Head of caudate nucleus (tissue), 42 donors: ENCODE results near the gene ZFP36L1.

Source experiments
- DNase-seq, 42 donors: peaks; one replicate each; pipeline versions ENCODE4 v3.0.0 to v3.0.0-alpha.2; 2020 to 2021; ENCODE audit warnings: mixed read lengths in 7 of 42
- intact Hi-C: fragments of 100-400 bp; cut with DNase I; formaldehyde crosslinking; loops from one replicate; pipeline ENCODE4 v1.15.0; 2022

ZFP36L1 gene

DNA sequence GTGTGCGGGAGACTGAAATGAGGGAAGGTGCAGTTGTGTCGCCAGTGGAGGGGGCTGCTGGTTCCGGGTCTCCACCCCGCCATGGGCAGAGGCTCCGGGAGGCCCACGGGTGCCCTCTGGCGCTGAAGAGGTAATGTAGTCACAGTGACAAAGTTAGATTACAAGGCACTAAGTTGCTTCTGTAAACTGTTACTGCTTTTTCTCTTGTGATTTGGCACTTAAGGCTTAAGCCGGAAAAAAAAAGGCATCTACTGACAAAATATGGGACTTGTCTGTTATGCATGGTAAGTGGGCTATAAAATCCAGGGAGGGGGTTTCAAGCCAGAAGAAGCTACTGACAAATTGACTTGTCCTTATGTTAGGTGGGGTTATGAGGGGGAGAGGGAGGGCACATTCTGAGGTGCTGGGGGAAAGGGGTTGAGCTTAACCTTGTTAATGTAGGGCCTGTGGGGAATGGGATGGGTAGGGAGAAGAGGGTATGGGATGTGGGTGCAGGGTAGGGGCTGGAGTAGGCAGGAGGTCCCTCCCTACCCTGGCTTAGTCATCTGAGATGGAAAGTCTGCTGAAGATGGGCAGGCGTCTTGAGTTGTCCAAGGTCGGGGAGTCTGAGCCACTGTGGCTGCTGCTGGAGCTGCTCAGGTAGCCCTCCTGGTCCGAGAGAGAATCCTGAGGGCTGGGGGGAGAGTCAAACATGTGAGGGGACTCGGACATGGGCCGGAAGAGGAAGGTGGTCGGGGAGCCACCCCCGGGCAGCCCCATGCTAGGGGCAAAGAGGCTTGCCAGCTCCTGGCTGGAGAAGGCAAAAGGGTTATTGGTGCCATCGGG lies 3.7 kb downstream of the ZFP36L1 start:
- intact Hi-C loops, result no loop called here
- DNase-seq, result peak; percentile 68 to 92 (median 84)

DNA sequence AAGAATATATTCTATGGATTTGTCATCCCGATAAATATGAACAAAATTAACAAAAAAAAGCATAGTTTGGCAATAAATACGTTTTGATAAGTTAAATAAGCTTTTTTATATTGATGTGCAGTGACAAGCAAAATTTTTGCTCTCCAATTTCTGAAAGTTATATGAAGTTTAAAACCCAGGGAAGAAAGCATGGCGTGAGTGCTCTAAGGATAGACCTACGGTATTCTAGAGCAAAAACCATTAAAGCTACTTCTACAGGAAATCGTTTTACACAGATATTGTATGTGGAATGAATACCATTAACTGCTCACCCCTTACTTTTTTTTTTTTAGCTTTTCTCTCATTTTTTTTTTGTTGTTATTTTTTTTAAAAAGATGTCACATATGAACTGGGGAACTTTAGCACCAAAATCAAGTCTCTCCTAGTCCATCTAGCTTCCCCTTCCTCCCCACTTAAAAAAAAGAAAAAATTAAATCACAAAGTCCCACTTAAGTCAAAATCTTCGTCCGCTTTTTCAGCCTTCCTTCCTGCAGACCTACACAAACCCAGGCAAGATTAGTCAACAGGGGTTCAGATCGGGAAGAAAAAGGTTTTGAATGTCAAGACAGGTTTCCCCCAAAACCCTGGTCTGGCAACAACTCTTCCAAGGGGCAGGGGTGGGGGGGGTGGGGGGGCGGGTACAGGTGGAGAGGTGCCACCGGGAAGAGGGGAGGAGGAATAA lies 4.4 kb downstream of the ZFP36L1 start:
- intact Hi-C loops, result no loop called here
- no peak for DNase-seq

- intact Hi-C loops, result no loop called here
- peak in 3 of 42 donors; percentile 18 to 30 (median 30) for DNase-seq
These were observed 5.5 kb downstream of the ZFP36L1 start for GRCh38 chr14:68787092-68787992.

DNA sequence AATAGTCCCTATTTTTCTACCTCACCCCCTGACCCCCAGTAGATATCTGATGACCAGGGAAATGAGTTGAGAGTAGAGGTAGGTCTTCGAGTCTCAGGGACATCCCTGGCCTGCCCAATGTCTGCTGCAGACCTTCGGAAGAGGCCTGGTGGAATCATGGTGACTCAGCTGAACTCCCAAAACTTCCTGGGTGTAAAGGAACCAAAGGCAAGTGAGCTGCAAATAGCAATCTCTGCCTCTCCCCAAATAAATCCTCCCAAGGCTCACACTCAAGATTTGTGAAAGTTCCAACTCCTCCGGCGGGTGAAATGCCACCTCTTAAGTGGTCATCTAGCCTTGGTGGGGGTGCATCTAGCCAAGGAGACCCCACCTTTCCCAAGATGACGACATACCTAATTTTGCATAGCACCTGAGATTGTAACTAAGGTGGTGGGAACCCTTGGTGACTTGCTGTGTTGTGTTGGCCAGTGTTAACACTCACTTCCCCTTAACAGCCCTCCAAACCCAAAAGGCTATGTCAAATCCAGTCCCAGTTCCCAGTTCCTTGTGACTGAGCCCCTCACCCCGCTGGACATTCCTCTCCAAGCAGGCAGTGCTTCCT lies 6.3 kb downstream of the ZFP36L1 start:
- DNase-seq, result peak in 4 of 42 donors; percentile 15 to 29 (median 20)
- intact Hi-C loops, result no loop called here

DNA sequence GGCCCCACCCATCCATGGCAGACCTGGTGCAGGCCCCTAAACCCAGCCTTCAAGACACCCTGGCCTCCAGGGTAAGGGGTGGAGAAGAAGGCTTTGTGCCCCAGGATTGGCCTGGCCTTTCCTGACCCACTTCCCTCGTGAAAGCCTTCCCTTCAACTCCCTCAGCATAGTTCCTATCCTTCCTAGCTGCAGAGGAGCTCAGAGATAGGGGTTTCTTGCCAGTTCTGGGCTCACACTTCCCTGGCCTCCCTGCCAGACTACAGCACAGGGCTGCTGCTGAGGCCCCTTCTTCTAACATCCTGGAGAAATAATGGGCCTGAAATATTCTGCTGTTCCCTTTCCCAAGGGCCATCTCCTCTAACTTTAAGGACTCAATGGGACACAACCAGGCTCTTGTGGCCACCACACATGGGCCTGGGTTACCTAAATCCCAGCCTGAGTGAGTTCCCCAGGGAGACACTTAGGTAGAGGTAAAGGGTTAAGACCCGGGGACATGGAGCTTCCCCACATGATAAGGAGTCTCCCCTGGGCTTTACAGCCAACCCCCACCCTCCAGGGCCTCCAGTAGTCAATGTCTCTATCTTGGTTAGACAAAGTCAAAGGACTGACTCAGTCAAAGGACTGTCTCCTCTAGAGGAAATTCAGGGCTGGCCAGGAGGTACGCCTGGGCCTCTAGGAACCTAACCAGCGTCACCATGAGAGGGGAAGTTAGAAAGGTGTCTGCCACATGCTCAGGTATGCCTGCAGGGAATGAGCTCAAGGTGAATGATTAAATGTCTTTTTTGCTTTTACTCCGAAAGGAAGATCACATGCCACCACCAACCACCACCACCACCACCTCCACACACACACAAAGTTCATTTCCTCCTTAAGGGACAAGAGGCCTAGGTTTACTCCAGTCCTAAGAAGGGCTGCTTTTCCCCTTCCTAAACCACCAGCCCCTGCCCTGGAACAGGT lies 7.1 kb downstream of the ZFP36L1 start:
- DNase-seq, result peak in 3 of 42 donors; percentile 14 to 22 (median 20)
- intact Hi-C loops, result no loop called here

DNA sequence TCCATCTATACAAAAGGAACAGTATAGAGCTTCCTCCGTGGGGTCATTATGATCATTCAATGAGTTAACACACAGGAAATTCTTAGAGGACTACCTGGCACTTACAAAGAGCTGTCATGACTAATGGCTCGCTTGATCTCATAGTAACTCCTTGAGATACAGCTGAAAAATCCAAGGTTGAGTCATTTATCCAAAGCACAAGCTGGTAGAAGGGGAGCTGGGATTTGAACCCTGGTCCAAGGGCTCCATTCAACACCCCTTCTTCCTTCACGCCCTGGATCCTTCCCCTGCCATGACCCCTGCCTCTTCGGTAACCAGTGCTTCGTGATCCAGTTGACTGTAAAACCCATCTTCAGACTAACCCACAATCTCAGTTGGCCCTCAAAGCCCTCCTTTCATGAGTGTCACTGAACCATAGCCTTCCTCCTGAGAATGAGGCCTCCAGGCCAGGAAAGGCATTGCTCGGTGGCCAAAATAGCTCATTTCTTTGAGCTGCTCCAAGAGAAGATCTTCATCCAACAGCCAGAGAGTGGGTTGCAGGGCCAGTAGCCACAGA lies 7.8 kb downstream of the ZFP36L1 start:
- intact Hi-C loops, result no loop called here
- DNase-seq, result peak in 1 of 42 donors; percentile 26

DNA sequence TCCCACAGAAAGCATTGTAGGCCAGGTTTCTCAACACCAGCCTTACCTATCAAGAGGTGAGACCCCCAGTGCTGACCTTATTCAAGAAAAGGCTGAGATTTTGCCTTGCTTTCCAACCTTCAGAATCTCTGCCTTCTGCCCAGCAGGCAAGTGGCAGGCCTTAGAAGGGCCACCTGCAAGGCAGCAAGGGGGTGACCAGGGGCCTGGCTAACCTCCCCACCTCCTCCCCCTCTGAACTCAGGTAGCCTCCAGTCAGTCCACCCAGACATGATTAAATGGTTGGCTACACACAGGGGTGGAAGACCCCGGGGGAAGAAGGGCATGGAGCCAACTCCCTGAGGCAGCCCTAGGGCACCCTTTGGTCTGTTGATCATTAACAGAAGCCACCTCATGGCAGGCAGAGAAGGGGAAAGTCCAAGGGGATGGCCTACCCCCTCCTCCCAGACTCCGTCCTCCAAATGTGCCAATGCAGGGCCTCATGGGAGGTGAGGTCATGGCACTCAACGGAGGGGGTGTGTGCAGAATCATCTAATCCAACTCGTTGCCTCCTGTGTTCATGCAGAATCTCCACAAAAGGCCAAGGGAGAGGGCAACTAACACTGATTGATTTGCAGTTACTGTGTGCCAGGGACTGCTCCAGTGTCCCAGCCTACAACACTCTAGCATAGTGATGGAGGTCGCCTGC lies 8.5 kb downstream of the ZFP36L1 start:
- intact Hi-C loops, result no loop called here
- DNase-seq, result peak in 2 of 42 donors; percentile 15 to 23

- intact Hi-C loops, result no loop called here
- DNase-seq, result peak in 2 of 42 donors; percentile 7 to 8
These were observed 9.2 kb downstream of the ZFP36L1 start for GRCh38 chr14:68783408-68784225.

DNA sequence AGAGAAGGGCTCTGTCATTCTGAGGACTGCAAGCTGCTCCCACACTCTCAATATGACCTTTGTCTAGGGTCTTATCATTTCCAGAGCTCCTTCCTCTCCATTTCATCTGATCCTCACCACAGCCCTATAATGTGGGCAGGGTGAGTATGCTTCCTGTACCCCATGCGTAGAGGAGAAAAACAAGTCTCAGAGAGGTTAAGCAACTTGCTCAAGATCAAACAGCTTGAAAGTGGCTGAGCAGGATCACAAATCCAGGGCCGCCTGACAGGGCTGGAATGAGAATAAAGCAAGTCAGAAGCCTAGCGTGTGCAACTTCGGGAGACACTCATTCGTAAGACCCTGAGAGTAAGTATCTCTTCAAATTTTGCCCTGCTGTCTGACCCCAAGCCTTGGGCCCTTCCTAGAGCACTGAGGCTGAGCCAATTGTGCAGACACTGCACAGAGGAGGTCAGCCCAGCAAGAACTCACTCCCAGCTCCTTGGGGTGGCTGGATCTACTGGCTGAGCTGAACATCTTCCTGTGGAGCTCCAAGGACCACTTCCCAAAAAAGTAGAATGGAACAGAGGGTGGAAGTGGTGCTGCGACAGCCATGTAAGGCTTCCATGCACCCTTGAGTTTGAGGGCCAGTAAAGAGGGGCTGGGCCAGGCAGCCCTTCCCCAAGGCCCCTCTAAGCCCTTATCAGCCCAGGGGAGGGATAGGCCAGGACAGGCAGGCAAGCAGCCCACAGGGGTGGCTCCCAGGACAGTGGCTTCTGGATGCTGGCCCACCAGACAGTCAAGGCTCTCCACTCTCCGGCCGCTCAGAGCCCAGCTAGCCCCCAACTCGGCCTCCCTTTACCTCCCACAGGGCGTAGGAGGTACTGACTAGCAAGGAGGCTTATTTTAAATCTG lies 10.5 kb downstream of the ZFP36L1 start:
- DNase-seq, result peak in 2 of 42 donors; percentile 15 to 32
- intact Hi-C loops, result no loop called here

GRCh38 chr14:68781161-68782021 lies 11.5 kb downstream of the ZFP36L1 start:
- peak in 2 of 42 donors; percentile 24 to 35 for DNase-seq
- intact Hi-C loops, result no loop called here

- intact Hi-C loops, result no loop called here
These were observed 12.3 kb downstream of the ZFP36L1 start for GRCh38 chr14:68780358-68781160.

DNA sequence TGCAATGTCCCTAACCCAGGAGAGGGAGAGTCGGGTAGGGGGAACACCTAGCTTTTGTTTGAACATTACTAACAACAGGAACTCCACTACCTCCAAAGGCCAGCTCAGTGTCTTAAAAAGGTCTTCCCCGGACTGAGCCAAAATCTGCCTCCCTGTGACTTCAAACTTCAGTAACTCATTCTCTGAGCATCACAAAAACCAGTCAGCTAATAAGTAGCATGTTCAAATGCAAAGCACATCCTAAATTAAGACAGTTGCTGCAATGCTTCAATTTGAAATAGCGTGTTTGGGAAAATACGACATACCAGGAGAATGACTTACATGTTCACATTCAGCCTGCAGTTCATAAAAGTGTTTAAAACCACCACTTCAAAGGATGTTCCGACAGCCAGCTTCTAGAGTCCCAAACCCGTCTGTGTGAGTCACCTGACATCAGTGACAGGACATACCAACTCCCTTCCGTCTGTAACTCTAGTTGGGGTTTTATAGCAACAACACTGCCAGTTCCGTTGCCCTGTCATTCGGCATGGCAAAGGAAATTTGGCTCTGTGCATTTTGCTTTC lies 13.0 kb downstream of the ZFP36L1 start:
- peak in 3 of 42 donors; percentile 20 to 32 (median 25) for DNase-seq
- intact Hi-C loops, result no loop called here

More at GRCh38 chr14:68780358-68781160, 12.3 kb downstream of the ZFP36L1 start:
- peak in 25 of 42 donors; percentile 24 to 69 (median 47) for DNase-seq

- peak in 4 of 42 donors; percentile 2 to 16 (median 7) for DNase-seq
- intact Hi-C loops, result no loop called here
These were observed 15.2 kb downstream of the ZFP36L1 start for GRCh38 chr14:68777644-68778043.
